Omental fat pad (tissue), 4 donors: Measurements from ENCODE around the gene HPN. TPM values are rescaled to one million over a fixed set of nuclear protein-coding genes. Genes with fewer than 3 reads are reported as not detected.

Experiments used
- ATAC-seq: fragments of 150-250 bp; one replicate; pipeline ENCODE4 v1.9.1; 2016; ENCODE audit warnings: mild to moderate bottlenecking, moderate library complexity; ENCODE audit not compliant: low FRiP score
- DNase-seq: peaks from one replicate; pipeline ENCODE4 v3.0.0-alpha.2; 2019; ENCODE audit warnings: low spot score
- CTCF ChIP-seq, 3 donors: fragments of 450-650 bp; IDR thresholded peaks; one replicate each; pipeline ENCODE4 v1.5.1; 2016 to 2017; ENCODE audit warnings: antibody characterized with exemption in 3 of 3, mild to moderate bottlenecking in 3 of 3, moderate library complexity in 2 of 3
- total RNA-seq, 4 donors: library from RNA; depleted of rRNA; stranded (reverse); fragments of >200 nt; gene quantifications; one replicate each; pipeline ENCODE4 v1.1.0, GENCODE V29; 2016

Gene HPN
- total RNA-seq, 4 donors from 2014 or later, result 0.95 to 1.4 (median 1.2) TPM

DNA sequence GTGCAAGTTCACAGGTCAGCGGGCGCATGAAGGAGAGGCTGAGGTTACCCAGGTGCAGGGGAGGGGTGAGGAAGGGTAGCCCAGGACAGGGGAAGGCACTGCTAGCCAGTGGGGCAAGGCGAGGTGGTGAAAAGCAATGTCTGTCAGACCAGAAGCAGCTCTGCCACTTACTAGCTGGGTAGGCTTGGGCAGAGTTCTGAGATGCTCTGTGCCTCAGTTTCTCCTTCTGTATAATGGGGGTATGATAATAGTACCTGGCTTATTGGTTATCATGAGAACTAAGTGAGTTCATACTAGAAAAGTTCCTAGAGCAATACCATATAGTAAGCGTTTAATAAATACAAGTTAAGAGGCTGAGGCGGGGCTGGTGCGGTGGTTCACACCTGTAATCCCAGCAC, 25.6 kb upstream of the HPN start:
- no peak for TF ChIP-seq CTCF (IDR thresholded peaks at IDR 0.05)
- ATAC-seq, result no peak

GRCh38 chr19:35017507-35017906, 24.0 kb upstream of the HPN start:
- no peak for DNase-seq

More for the DNA sequence above, 25.6 kb upstream of the HPN start:
- DNase-seq, result no peak

GRCh38 chr19:35018379-35018778, 23.1 kb upstream of the HPN start:
- ATAC-seq, result no peak

More at GRCh38 chr19:35017507-35017906, 24.0 kb upstream of the HPN start:
- no peak for TF ChIP-seq CTCF (IDR thresholded peaks at IDR 0.05)
- ATAC-seq, result no peak

DNA sequence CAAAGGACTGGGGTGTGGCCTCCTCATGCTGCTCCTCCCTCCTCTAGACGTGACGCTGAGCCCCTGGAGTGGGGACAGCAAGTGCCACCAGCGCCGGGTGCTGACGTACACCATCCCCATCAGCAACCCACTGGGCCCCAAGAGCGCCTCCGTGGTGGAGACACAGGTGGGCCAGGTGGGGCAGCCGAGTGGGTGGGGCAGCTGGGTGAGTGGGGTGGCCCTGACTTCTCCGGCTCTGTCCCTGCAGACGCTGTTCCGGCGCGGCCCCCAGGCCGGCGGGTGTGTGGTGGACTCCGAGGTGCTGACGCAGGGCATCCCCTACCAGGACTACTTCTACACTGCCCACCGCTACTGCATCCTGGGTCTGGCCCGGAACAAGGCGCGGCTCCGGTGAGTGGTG, 22.4 kb upstream of the HPN start:
- TF ChIP-seq CTCF (IDR thresholded peaks at IDR 0.05), result no peak
- ATAC-seq (no peak), DNase-seq (no peak)

More at GRCh38 chr19:35018379-35018778, 23.1 kb upstream of the HPN start:
- DNase-seq, result no peak
- no peak for TF ChIP-seq CTCF (IDR thresholded peaks at IDR 0.05)

- DNase-seq, result no peak
- no peak for TF ChIP-seq CTCF (IDR thresholded peaks at IDR 0.05)
- no peak for ATAC-seq
Observed at GRCh38 chr19:35021016-35021415, 20.5 kb upstream of the HPN start.

- ATAC-seq (no peak), DNase-seq (no peak)
- TF ChIP-seq CTCF (IDR thresholded peaks at IDR 0.05), result no peak
Observed at GRCh38 chr19:35021596-35021995, 19.9 kb upstream of the HPN start.

DNA sequence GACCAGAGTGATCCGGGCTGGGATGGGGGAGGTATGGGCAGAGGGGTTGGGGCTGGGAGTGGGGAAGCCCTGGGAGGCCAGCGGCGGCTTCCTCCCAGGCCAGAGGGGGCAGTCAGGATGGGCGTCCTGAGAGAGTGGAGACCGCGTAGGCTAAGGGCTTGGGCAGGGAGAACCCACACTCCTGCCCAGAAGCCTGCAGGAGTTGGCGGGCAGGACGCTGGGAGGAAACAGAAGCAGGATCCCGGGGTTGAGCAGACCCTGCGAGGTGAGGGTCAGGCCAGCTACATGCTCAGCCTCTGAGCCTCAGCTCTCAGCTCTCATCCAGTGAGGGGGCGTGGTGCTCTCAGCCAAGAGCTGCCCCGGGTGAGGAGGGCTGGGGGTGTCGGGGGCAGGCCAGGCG, 19.1 kb upstream of the HPN start:
- DNase-seq (no peak), ATAC-seq (no peak)
- TF ChIP-seq CTCF (IDR thresholded peaks at IDR 0.05), result no peak
